Activated naive CD4-positive, alpha-beta T cell treated with anti-CD3 and anti-CD28 coated beads, Interleukin-2, amount 50 U/mL, for 16 hours (primary cell): ENCODE results near the gene SLC35B2.

ENCODE experiments used
- DNase-seq: peaks from one replicate; pipeline ENCODE4 v3.0.0-alpha.2; 2020

SLC35B2 gene, protein sequence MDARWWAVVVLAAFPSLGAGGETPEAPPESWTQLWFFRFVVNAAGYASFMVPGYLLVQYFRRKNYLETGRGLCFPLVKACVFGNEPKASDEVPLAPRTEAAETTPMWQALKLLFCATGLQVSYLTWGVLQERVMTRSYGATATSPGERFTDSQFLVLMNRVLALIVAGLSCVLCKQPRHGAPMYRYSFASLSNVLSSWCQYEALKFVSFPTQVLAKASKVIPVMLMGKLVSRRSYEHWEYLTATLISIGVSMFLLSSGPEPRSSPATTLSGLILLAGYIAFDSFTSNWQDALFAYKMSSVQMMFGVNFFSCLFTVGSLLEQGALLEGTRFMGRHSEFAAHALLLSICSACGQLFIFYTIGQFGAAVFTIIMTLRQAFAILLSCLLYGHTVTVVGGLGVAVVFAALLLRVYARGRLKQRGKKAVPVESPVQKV

DNA sequence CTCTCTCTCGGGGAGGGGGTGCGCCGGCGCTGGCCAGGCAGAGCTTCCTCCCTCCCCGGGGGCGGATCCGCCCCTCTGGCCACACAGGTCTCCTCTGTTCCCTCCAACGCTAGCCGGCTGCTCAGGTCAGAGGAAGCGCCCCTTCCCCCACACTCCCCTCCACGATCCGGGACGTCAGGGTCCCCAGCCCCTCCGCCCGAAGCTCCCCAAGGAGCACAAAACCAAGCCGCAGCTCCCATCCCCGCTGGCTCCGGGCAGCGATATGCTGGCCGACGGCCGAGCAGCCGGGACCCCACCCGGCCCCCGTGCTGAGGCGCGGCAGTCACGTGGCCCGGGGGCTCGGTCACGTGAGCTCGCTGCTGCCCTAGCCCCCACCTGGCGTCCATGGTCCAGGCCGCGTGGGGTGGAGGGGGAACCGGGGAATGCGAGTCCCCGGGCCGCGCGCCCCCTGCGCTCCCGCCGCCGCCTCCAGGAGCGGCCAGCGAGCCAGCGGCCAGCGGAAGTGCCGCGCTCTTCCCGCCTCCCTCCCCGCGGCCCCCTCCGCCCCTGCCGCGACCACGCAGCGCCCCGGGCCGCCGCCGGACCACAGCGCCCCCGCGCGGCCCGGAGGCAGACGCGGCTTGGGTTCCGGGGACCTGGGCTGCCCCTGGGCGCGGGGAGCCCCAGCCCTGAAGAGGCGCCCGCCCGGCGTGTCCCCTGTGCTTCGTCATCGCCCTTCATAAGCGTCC is at the start of gene SLC35B2:
SLC35B2 (minus strand) TSS at position 504 of the 728 bp plus-strand sequence; CDS start at position 386, 118 bp downstream.
- peak; percentile 69 for DNase-seq

DNA sequence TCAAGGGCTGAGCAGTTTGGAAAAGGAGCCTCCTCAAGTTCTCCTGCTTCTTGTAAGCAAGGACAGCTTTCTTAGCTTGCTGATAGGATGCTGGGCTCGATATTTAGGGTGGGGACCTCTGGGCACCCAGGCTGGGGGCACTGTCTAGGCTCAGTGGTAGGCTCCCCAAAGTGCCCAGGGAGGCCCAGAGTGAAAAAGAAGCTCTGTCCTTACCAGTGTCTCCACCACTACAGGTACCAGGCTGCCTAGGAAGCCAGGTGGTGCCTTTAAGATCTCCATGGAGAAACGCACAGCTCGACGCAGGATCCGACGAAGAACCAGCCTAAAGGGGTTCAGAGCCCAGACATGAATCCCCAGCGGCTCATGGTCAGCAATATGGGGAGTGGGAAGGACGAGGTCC is 49.4 kb upstream of the SLC35B2 start:
- DNase-seq = no peak

DNA sequence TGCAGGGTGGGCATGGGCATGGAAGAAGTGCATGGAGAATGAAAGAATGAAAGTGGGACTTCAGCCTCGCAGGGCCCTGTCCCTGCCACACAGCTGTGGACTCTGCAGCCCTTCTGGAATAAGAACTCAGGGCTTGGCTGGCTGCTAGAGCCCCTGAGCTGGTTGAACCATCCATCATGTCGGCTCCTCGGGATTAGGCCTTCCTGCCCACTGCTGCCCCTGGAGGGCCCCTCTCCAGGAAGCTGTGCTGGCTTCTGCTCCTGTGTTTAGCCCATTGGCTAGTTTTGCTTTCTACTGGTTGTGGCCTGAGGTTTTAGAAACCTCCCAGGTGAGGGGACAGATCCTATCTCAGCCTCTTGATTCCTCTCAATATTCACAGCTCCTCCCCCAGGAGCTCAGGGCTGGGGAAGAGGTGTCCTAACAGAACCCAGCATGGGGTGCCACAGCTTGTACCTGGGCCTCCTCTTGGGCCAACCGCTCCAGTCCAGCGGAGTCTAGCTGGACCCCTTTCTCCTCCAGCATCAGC is 47.9 kb upstream of the SLC35B2 start:
- DNase-seq = no peak

DNA sequence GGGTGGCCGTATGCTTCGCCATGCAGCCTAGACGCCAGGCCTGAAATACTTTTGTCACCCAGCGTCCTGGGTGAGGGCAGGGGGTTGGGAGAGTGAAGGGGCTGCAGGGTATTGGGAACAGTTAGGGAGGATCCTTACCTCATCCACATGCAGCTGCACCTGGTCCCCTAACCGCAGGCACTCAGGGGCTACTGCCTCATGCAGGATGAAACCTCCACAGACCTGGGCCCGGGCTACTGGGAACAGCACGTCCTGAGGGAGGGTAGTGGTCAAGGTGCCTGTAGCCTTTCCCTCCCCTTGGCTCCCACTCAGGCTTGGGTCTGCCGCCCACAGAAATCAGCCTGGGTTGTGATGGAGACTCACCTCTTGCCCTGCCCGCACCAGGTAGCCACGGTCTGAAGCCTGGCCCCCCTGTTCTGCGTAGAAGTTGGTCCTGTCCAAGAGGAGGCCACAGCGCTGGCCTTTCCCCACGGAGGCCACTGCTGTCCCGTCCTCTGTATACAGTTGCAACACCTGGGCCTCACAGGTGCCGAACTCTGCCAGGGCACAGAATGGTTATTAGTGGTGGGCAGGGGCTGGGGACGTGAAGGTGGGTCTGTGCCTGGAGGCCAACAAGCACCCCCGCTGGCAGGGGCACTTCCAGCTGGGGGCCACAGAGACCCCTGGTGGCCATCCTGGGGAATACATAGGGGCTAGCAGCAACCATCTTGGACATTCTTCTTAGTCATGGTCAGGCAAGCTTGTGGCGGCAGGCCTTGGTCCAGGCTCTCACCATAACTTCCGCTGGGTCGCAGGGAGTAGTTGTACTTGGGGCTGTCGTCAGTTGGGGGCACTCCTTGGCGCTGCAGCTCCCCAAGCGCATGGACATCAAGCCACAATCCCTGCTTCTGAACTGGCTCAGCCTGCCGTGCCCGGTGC is 47.2 kb upstream of the SLC35B2 start:
- peak; percentile 42 for DNase-seq

DNA sequence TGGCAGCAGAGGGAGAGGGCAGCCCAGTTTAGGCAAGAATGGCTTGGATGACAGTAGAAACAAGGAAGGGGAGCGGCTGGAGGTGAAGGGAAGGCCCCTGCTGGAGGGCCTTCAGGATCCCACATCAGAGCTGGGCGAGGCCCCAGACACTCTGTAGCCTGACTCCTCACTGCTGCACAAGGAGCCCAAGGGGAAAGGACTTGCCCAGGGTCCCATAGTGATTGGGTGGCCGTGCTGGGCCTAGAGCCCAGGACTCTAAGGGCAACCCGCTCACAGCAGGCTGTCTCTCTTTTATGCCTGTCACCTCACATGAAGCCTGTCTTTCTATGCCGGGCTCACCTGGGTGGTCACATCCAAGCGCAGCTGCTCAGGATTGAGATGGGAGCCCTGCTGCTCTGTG is 46.5 kb upstream of the SLC35B2 start:
- no peak for DNase-seq

DNA sequence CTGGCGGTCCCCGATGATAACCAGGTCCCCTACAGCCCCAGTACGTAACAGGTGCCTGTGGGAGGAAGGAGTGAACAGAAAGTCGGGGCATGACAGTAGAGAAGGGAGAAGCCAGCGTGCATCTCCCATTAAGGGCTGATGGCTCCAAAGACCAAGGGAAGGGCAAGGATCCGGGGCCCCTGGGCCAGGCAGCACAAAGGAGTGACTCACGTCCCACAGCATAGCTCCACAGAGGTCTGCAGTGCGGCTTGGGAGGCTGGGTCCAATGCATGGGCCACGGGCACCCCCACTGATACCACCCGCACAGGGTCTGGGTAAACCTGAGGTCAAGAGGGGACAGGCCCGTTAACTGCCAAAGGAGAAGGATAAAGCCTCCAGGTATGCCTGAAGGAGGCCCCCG is 45.5 kb upstream of the SLC35B2 start:
- no peak for DNase-seq

DNA sequence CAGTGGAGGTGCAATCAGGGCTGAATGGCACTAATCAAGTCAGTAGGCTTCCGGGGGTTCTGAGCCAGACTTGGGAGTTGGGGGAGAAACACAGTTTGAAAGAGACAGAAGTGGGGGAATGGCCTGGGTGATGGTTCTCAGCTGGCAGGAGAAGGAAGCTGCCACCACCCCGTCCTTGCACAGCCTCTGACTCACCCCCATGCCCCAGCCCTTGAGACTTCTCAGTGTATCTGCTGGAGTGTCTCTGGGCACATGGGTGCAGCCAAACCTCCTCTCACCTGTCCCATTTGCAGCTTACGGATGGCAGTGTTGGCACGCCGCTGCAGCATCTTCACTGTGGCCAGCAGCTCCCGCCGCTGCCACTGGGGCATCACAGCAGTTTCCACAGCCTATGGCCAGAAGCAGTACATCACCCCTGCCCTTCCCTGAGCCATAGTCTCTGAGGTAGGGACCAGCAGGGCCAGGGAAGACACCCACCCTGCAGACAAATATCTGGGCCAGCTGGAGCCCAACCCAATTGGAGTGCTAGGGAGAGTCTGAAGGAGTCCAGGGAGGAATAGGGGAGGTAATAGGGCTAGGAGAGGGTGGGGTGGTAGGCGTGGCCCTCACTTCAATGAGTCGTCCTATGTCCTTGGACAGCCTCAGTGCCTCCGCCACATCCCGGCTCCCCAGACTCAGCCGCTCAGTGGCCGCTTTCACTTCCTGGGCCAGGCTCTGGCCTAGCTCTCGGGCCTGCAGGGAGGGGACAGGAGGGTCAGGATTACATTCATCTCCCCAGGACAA is 44.6 kb upstream of the SLC35B2 start:
- DNase-seq = no peak

DNA sequence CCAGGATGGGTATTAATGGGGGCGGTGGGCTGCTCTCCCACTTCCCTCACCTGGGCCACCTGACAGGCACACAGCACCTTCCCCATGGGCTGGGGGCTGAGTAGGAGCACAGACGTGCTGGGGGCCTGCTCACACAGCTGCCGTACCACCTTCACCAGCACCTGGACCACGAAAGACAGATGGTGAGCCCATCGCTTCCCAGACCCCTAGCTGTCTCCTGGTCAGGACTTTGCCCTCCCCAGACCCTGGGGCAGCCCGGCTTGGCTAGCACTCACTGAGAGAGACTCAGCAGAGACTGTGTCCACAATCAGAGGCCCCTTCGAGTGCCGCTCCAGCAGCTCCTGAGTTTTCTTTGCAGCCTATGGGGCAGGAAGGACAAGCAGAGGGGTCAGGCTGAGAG is 43.8 kb upstream of the SLC35B2 start:
- no peak for DNase-seq

DNA sequence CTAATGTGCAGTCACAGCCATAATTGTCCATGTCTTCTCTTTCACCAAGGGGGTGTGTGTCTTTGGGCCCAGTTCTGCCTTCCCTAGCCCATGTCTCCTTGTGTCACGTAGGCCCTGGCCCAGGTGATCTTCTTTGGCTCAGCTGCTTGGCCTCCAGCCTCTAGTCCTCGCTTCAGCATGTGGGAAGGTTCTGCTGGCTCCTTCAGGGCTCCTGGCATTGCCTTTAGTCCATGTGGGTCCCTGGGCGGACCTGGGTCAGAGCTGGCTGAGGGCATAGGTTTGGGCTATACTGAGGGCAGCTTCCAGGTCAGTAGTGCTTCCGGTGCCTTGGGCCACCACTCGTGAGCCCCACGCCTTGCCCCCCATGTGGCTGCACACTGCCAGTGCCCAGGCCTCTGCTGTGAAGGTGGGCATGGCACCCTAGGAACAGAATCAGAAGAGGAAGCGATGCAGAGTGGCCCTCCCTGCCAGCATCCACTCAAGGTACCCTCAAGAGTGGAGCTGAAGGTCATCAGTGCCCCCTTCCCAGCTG is 43.0 kb upstream of the SLC35B2 start:
- no peak for DNase-seq

DNA sequence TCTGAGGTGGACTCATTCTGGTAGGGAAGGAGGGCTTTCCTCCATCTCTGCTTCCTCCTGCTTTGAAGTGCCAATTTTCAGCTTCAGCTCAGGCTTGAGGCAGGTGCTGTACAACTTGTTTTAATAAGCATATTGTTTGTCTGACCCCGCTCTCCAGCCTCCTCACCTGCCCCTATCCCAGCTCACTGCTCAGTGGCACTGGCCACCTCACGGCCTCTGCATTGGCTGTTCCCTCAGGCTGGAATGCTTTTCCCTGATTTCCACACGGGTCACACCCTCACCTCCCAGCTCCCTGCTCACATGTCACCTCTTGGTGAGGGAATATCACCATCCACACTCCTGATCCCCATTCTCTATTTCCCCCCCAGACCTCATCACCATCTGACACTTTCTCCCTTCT is 41.5 kb upstream of the SLC35B2 start:
- no peak for DNase-seq

DNA sequence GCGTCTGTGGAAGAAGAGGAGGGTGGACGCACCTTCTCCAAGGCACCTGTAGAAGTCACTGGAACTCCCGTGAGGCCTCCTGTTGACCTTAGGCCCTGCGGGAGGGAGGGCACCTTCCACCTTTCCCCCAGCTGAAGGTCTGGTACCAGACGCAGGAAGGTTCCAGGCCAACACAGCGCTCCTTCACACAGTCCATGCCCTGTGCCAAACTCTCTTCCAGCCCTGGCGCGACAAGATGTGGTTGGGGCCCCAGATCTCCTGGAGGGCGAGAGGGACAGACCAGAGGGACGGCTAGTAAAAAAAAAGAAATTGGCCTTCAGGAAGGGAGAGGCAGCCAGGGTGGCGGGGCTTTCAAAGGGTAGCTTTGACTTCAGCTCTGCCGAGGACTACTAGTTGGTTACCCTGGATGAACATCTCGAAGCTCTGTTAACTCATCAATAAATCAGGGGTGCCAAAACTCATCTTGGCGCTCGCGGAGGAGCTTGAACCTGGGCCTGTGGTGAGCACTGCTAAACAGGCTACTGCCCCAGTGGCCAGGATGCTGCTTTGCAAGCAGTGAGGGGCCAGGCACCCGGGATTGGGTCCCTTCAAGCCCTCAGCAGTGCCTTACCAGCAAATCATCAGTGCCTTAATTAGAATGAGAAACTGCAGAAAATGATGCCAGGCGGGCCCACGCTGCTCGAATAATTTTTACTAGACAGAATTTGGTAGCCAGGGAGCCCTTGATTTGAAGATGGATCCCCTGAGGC is 40.9 kb upstream of the SLC35B2 start:
- no peak for DNase-seq

DNA sequence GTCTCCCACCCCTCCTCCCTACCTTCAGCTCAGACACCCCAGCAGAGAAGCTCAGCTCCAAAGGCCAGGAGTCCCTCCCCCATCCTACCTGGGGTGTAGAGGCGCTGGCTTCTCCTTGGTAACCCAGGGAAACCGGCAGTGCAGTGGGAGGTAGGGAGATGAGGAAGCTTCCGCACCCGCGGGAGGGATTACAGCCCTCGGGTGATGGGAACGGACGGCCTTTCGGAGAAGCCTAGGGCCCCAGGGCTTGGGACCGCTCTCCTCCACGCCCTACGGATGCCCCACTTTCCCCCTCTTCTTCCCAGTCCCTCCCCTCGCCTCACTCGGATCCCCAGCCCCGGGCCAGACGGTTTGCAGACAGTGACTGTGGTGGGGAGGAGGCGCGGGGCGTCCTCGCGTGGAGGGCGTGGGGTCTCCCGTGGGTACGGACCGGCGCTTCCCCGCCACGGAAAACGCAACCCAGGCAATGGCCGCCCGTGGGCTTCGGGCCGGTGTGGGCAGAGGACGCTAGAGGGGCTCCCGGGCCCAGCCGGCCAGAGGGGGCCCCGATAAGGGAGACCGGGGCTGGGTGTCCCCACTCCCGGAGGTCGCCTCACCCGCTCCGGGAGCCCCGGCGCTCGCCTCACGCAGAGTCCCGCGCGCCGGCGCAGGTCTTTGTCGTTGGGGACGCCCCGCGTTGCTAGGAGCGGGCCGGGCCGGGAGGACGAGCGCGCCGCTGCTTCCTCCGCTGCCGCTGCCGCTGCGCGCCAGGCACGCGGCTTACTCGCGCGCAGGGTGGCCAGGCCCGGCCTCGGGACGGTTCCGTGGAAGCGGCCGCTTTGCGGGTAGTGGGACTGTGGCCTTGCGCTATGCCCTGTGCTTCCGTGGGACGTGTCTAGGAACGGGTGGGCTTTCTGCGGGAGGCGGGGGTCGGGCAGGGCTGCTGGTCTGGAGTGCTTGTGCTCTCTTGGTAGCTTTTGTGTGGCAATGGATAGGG is 40.0 kb upstream of the SLC35B2 start:
- DNase-seq = peak; percentile 67

DNA sequence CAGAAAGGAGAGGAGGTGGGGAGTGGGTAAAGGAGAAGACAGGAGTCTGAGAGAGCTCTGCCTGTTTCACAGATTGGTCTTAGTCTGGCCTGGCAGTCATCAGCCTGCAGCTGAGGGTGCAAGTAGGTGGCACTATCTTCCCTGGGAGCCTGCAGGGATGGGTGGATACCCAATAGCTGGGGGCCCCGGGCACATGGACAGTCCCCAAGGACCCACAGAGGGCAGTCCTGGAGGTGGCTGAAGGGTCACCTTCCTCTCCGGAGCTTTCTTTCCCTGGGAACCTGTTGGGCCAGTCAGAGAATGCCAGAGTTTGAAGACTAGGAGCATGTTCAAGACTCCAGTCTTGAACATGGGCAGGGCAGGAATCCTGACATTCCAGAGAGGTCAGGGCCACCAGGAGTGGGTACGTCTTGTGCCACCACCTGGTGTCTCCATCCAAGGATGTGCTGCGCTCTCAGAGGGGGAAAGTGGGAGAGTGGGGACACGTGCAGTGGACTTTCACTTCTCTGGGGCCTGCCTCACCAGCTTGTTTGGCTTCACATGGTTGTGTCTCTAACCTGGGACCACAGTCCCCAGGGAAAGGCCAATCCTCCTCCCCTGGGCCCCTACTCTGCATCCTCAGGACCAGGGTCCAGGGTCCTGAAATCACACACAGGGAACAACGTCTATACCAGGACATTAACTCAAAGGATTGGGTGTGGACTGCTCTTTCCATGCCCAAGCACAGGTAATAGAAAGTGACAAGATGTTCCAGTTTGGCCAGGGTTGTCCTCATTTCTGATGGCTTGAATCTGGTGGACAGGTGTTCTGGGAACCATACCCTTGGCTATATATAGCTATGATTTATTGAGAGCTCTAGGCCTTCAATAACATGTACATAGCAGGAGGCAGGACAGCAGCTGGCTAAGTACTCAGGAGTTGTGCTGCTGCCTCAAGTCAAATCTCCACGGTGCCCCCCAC is 37.8 kb upstream of the SLC35B2 start:
- DNase-seq = no peak

DNA sequence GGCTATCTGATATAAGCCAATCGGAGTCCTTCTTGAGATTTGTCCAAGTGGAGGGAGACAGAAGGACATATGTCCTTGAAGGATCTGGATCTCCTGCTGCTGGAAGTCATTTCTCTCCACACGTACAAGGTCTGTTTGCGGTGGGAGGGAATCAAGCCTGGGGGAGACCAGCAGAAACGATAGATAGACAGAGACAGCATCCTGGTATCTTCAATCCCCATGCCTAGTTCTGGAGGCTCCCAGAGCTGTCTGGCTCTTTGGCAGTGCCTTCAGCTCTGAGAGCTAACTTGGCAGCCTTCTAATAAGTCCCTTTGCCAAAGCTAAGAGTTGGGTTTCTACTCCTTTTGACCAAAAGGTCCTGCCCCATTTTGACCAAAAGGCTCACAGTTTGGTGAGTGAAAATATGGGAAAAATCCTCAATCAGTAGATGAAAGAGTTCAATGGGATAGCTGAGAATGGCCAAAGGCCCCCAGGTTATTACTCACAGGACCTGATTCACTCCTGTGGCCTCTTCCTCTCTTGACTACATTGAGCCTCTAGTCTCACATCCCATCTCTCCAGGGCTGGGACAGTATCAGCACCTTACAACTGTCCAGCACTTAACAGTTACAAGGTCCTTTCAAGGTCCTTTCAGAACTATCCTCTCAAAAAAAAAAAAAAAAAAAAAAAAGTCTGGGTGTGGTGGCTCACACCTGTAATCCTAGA is 35.5 kb upstream of the SLC35B2 start:
- DNase-seq = no peak

DNA sequence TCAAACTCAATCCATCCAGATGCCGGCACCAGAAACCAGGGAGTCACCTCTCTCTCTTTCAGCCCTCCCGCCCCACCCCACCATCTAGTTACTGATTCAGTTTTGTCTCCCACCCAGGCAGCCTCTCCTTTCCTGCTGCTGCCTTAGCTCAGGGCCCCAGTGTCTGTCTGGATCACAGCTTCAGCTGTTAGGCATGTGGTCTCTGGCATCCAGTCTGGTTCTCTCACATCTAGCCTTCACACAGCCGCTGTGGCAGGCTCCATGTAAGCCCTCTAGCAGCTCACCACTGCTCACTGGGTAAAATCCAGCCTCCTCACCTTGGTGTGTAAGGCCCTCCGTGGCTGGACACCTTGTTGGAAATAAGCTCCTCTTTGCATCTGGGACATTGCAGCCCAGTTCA is 34.5 kb upstream of the SLC35B2 start:
- no peak for DNase-seq

DNA sequence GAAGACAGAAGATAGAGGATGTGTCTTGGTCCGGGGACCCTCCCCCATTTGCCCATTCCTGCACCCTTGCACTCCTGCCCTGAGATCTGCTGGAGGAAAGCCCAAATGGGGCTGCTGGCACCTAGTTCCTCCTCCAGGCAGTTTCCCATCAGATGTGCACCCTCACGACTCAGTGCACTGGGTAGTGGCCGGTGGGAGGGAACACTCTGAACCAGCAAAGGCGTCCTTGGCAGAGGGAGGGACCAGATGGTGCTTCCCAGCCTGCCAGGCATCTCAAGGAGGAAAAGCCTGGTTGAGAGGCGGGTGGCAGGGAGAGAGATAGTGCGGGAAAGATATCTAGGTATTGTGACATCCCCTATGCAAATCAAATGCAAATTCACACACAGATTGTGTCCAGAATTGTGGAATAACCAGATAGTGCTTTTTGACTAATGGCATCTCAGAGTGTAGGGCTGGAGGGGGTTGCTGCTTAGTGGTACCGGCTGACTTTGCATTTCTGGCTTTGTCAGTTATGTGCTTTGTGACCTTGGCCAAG is 32.5 kb upstream of the SLC35B2 start:
- no peak for DNase-seq

DNA sequence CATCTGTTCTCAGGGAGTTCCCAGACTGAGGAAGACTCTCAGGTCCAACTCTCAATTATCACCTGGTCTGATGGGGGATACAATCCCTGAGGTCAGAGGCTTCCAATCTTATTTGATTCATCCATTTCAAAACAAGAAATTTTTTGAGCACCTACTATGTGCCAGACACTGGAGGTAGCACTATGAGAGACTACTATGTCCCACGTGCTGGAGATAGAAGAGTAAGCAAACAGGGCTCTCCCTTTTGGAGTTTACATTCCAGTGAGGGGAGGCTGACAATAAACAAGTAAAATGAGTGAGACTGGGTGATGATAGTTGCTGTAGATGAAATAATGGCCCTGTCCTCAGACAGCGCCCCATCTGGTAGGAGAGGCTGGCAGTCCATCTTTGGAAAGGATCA is 29.4 kb upstream of the SLC35B2 start:
- DNase-seq = no peak

DNA sequence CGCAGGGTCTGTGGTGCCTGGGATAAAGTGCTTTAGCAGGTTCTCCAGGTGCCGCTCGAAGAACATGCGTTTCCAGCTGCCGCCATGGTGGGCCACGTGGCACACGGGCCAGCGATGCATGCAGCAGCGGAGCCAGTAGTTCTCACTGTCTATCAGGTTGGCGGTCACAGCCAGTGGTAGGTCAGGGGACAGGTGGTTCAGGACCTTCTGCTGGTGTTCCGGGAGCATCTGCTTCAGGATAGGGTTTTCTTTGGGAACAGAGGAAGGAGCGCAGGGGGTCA is 28.9 kb upstream of the SLC35B2 start:
- DNase-seq = no peak
